ENCODE results near the gene SERPINB6. TPM values are rescaled to one million over a fixed set of nuclear protein-coding genes. Genes with fewer than 3 reads are reported as not detected.

Gene SERPINB6
- total RNA-seq: 89.0 and 91.9 TPM in 2 replicates

DNA sequence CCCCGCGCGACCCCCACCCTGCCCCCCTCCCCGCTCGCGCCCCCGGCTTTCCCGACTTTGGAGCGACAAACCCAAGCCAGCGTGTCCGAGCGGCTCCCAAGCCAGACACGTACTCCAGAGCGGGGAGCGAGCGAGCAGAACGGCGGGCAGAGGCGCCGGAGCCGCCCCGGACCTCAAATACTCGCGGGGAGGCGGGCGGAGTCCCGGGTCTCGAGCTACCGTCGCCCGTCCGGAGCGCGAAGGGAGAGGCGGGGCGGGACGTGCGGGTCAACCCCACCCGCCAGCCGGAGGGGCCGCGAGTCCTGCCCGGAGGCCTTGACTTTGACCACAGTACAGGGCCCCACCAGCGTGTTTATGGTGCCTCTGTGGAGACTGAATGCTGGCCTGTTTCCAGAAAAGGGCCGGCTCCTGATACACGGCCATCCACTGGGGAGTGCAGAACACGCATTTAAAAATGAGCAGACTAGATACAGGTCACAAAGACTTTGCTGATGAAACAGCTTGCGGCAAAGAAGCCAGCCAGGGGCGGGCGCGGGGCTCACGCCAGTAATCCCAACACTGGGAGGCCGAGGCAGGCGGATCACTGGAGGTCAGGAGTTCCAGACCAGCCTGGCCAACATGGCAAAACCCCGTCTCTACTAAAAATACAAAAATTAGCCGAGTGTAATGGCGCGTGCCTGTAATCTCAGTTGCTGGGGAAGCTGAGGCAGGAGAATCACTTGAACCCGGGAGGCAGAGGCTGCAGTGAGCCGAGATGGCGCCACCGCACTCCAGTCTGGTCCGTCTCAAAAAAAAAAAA, at the start of gene SERPINB6:
SERPINB6 (minus strand) TSS at position 148 of the 799 bp plus-strand sequence. CDS start 12,235 bp downstream, outside the sequence.

DNA sequence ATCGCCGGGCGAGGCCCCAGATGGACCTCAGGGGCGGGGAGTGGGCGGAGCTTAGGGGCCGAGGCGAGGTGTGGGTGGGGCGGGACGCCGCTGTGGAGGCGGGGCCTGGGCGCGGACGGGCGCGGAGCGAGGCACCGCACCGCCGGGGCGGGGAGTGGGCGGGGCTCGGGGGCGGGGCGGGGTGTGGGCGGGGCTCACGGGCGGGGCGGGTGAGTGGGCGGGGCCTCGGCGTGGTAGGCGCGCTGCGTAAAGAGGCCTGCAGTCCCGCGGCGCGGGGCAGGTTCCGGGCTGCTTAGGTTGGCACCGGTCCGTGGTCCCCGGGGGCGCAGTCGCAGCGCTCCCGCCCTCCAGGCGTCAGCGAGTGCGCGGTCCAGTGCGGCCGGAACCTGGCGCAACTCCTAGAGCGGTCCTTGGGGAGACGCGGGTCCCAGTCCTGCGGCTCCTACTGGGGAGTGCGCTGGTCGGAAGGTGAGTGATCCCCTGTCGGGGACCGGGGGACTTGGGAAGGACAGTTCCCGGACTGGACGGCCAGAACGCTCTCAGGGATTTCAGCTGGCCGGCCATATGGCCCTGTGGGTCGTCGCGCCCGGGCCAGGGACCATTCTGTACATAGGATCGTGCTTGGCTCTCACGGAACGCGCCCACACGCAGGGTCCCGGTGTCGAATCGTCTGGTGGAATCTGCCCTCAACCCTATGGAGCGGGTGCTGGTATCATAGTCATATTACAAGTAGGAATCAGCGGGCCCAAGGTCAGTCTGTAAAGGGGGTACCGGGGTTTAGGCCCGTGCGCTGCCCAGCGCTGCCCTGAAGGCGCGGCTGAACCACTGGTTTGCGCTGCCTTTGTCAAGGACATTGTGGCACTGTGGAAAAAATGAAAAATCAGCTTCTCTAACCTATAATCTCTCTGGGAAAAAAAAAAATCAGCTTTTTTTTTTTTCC, 28.5 kb upstream of the SERPINB6 start, which contains the start of gene NQO2:
NQO2 (plus strand) TSS at position 277 of the 940 bp plus-strand sequence. CDS start 6,659 bp downstream, outside the sequence.

Other genes with a start within 250 kb of the SERPINB6 start
- gene MYLK4, start 220.6 kb downstream of the SERPINB6 start, total RNA-seq: 0.22 and 0.25 TPM in 2 replicates
- 48.2 and 55.6 TPM in 2 replicates for gene WRNIP1, start 206.2 kb downstream of the SERPINB6 start, total RNA-seq
- 2.5 and 5.6 TPM in 2 replicates for gene SERPINB1, start 129.7 kb downstream of the SERPINB6 start, total RNA-seq
- 0.33 and 0.75 TPM in 2 replicates for gene SERPINB9, start 68.3 kb downstream of the SERPINB6 start, total RNA-seq
- gene NQO2, start 28.3 kb upstream of the SERPINB6 start, total RNA-seq: 18.1 and 36.1 TPM in 2 replicates
- gene RIPK1, start 96.9 kb upstream of the SERPINB6 start, total RNA-seq: 23.2 and 27.3 TPM in 2 replicates
- gene BPHL, start 147.1 kb upstream of the SERPINB6 start, total RNA-seq: 11.1 and 14.7 TPM in 2 replicates
- gene TUBB2A, start 186.0 kb upstream of the SERPINB6 start, total RNA-seq: 57.4 and 95.4 TPM in 2 replicates